ENCODE results near the gene SEMA5A.

DNA sequence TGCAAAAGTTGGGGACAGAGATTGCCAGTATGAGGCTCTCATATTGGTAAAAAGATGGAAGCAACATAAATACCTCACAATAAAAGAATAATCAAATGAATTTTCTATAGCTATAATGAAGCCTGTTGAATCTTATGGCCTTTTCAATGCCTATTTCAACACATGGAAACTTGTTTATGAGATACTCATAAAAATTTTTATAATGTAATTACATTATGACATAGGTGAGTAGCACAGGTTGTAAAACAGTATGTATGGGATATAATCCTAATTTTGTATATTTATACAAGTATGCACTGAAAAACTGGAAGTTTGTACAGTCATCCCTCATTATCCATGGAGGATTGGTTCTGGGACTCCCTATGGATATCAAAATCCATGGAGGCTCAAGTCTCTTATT lies 21.2 kb upstream of the SEMA5A start:
- TF ChIP-seq ZNF781 (CRISPR knock-in tag; IDR thresholded peaks at IDR 0.05; ENCODE audit: borderline replicate concordance, not compliant biosample characterization) (no peak), CTCF (CRISPR knock-in tag; IDR thresholded peaks at IDR 0.05) (no peak), ZNF589 (CRISPR knock-in tag; conservative IDR thresholded peaks at IDR 0.05) (no peak), SRF (IDR thresholded peaks at IDR 0.05; ENCODE audit: low read depth, low read length) (no peak), KAT8 (CRISPR knock-in tag; IDR thresholded peaks at IDR 0.05) (no peak), ZBTB33 (CRISPR knock-in tag; IDR thresholded peaks at IDR 0.05) (no peak), JUN (CRISPR knock-in tag; IDR thresholded peaks at IDR 0.05) (no peak), BRD4 (CRISPR knock-in tag; IDR thresholded peaks at IDR 0.05) (no peak), CHD2 (IDR thresholded peaks at IDR 0.05; ENCODE audit: low read depth, low read length) (no peak), TCF7L2 (IDR thresholded peaks at IDR 0.05; ENCODE audit: low read depth, low read length) (no peak), SP1 (IDR thresholded peaks at IDR 0.05) (no peak), SP1 (CRISPR knock-in tag; IDR thresholded peaks at IDR 0.05) (no peak)
